ENCODE results near the gene FLNB. TPM values are rescaled to one million over a fixed set of nuclear protein-coding genes. Genes with fewer than 3 reads are reported as not detected.

Gene FLNB
- total RNA-seq, 4 donors from 2014 or later: 282 to 707 (median 563) TPM

- in situ Hi-C loops (cut with MboI; ENCODE audit: low pct_ligation_motif_present in 1 of 4, low pct_unique_long_range_greater_than_20kb in 1 of 4, low sequenced_read_pairs in 3 of 4): no loop called here
- Histone ChIP-seq H3K27ac (no peak overlapping the region), H3K27me3 (no peaks in the 10 kb centered on the region), H3K4me1 (peaks cover 11 to 52% (median 20%) of the 10 kb centered on the region in 4 donors), H3K36me3 (no peaks in the 10 kb centered on the region), H3K9me3 (no peaks in the 10 kb centered on the region), H3K4me3 (no peak overlapping the region)
- WGBS, 2 donors (ENCODE audit: low coverage in 1 of 2): 70% methylated on average over 7 of the region's 7 CpGs; no CpG with 5 or more reads in 1 of the 2 donors
- intact Hi-C loops (cut with DNase I; ENCODE audit: low total_unique reads): no loop called here
- DNase-seq: no peak
- TF ChIP-seq EP300 (IDR thresholded peaks at IDR 0.05; ENCODE audit: low read depth) (no peak), POLR2AphosphoS5 (IDR thresholded peaks at IDR 0.05) (no peak), CTCF (IDR thresholded peaks at IDR 0.05) (no peak), POLR2A (IDR thresholded peaks at IDR 0.05) (no peak)
These were observed 44.3 kb upstream of the FLNB start for GRCh38 chr3:57963811-57964346.

GRCh38 chr3:57966829-57967228 is 41.4 kb upstream of the FLNB start:
- intact Hi-C loops (cut with DNase I; ENCODE audit: low total_unique reads): no loop called here

GRCh38 chr3:57967590-57967989 is 40.6 kb upstream of the FLNB start:
- TF ChIP-seq POLR2AphosphoS5 (IDR thresholded peaks at IDR 0.05): peak in 1 of 3 donors; percentile 42
- no peak for TF ChIP-seq CTCF (IDR thresholded peaks at IDR 0.05)
- Histone ChIP-seq H3K36me3 (no peaks in the 10 kb centered on the region), H3K4me3 (no peak overlapping the region), H3K27ac (peak overlapping the region; percentile 39 to 69 (median 64)), H3K9me3 (no peaks in the 10 kb centered on the region), H3K27me3 (no peaks in the 10 kb centered on the region), H3K4me1 (peaks cover 15 to 55% (median 28%) of the 10 kb centered on the region in 4 donors)
- in situ Hi-C loops (cut with MboI; ENCODE audit: low pct_ligation_motif_present in 1 of 4, low pct_unique_long_range_greater_than_20kb in 1 of 4, low sequenced_read_pairs in 3 of 4) (no loop called here), intact Hi-C loops (cut with DNase I; ENCODE audit: low total_unique reads) (no loop called here)
- peak; percentile 77 for DNase-seq
- WGBS, 2 donors (ENCODE audit: low coverage in 1 of 2): 49 to 95% methylated on average over 3 to 9 of the region's 9 CpGs

More at GRCh38 chr3:57966829-57967228, 41.4 kb upstream of the FLNB start:
- peak overlapping the region; percentile 39 to 69 (median 64) for H3K27ac ChIP-seq
- H3K36me3 ChIP-seq: no peaks in the 10 kb centered on the region
- 37 to 53% methylated on average over 4 of the region's 4 CpGs for WGBS, 2 donors (ENCODE audit: low coverage in 1 of 2)
- no peak overlapping the region for H3K4me3 ChIP-seq
- TF ChIP-seq POLR2AphosphoS5 (IDR thresholded peaks at IDR 0.05): no peak
- TF ChIP-seq CTCF (IDR thresholded peaks at IDR 0.05): no peak
- TF ChIP-seq EP300 (IDR thresholded peaks at IDR 0.05; ENCODE audit: low read depth): no peak
- no peaks in the 10 kb centered on the region for H3K9me3 ChIP-seq
- no peaks in the 10 kb centered on the region for H3K27me3 ChIP-seq
- in situ Hi-C loops (cut with MboI; ENCODE audit: low pct_ligation_motif_present in 1 of 4, low pct_unique_long_range_greater_than_20kb in 1 of 4, low sequenced_read_pairs in 3 of 4): no loop called here
- no peak for DNase-seq
- peaks cover 15 to 52% (median 21%) of the 10 kb centered on the region in 4 donors for H3K4me1 ChIP-seq

GRCh38 chr3:57968501-57968900 is 39.7 kb upstream of the FLNB start:
- in situ Hi-C loops (cut with MboI; ENCODE audit: low pct_ligation_motif_present in 1 of 4, low pct_unique_long_range_greater_than_20kb in 1 of 4, low sequenced_read_pairs in 3 of 4): no loop called here
- DNase-seq: no peak

More at GRCh38 chr3:57968501-57968900, 39.7 kb upstream of the FLNB start:
- 96% methylated on average over 5 of the region's 5 CpGs; no CpG with 5 or more reads in 1 of the 2 donors for WGBS, 2 donors (ENCODE audit: low coverage in 1 of 2)
- no peaks in the 10 kb centered on the region for H3K27me3 ChIP-seq
- no peak overlapping the region for H3K4me3 ChIP-seq
- no peaks in the 10 kb centered on the region for H3K36me3 ChIP-seq
- TF ChIP-seq POLR2A (IDR thresholded peaks at IDR 0.05) (no peak), CTCF (IDR thresholded peaks at IDR 0.05) (no peak), EP300 (IDR thresholded peaks at IDR 0.05; ENCODE audit: low read depth) (no peak), POLR2AphosphoS5 (IDR thresholded peaks at IDR 0.05) (no peak)
- H3K27ac ChIP-seq: peak overlapping the region; percentile 39 to 69 (median 64)
- peaks cover 15 to 63% (median 35%) of the 10 kb centered on the region in 4 donors for H3K4me1 ChIP-seq
- no peaks in the 10 kb centered on the region for H3K9me3 ChIP-seq
- intact Hi-C loops (cut with DNase I; ENCODE audit: low total_unique reads): no loop called here
